ENCODE data around the gene PATJ.

Gene PATJ

DNA sequence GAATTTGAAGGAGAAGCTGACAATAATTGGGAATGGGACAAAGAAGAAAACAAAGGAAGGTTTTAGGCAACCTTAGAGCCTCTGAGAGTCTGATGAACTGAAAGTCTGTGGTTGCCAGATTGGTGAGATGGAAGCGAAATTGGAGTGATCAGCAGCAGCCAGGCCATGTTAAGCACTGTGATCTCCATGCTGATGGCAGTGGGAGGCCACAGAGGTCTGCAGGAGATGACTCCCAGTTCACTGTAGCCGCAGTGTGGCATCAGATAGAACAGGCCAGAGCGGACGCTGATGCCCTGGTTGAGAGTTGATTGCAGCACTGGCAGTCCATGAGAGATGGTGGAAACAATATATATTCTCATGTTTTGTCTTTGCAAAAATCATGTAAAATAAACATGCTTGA lies 314.9 kb downstream of the PATJ start:
- no peak for DNase-seq

DNA sequence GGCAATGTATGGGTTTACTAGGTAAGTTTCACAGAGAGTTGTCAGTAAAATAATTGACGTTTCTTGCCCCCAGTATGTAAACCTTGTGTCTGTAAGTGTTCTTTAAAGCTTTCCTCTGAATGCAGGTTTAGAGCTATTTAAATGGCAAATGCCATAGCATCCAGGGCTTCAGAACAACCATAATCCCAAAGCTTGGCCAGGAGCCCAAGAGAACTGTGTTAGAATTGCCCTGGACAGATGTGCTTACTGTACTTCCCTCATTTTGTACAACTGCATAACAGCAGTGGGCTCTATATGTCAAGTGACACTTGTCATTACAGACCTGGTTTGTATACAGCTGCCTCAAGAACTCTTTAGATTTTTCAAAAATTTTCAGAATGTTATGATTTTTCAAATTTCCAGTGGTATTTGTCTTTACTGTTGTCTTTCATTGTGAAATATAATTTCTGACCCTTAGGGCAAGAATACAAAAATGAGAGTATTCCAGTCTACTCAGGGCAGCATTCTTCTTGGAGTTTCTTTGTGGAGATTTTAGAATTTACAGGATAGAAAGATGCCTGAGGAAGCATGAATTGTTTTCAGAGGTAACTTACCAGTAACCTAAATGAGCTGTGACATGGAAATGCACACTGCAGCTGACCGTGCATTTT lies 315.5 kb downstream of the PATJ start:
- DNase-seq, result no peak

DNA sequence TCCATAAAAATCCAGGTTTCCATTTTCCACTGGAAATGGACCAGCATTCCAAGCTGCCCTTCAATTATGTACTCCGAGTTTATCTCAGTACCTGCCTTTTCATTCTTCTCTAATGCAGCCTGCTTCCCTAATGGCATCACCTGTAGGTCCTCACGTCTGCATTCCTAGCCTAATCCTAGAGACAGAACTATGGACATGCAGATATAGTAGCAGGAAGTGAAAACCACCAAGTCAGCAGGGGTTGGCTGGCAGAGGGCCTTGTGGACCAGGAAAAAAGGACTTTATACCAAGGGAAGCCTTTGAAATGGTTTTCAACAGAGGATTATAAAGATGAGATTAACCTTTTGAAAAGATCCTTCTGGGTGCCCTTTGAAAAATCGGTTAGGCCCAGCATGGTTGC lies 316.7 kb downstream of the PATJ start:
- DNase-seq, result no peak

DNA sequence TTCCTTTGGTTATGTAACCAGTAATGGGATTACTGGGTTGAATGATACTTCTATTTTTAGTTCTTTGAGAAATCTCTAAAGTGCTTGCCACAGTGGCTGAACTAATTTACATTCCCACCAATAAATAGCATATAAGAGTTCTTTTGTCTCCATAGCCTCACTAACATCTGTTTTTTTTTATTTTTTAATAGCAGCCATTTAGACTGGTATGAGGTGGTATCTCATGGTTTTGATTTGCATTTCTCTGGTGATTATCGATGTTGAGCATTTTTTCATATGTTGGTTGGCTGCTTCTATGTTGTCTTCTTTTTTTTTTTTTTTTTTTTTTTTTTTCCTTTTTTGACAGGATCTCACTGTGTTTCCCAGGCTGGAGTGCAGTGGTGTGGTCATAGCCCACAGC lies 319.8 kb downstream of the PATJ start:
- no peak for DNase-seq

DNA sequence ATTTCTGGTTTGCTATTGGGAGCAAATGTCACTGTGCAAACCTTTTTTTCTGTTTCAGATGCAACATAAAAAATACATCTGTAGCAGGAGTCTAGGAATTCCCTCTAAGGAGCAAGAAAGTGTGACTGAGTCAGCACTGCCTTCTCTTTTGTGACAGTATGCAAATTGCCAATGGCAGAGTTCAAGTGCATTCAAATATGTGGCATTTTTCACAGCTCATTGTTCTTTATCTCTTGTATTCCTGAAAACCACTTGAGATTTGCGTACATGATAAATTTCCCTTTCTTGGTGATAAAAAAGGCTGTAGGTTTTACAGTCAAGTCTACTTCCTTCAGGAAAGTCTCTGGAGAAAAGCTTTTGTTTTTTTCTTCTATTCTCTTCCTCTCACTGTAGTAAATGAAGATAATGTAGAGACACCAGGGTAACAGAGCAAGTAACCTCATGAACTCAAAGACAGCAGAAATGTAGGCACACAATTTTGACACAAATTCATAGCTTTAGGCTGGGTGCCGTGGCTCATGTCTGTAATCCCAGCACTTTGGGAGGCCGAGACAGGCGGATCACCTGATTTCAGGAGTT lies 322.6 kb downstream of the PATJ start:
- no peak for DNase-seq

DNA sequence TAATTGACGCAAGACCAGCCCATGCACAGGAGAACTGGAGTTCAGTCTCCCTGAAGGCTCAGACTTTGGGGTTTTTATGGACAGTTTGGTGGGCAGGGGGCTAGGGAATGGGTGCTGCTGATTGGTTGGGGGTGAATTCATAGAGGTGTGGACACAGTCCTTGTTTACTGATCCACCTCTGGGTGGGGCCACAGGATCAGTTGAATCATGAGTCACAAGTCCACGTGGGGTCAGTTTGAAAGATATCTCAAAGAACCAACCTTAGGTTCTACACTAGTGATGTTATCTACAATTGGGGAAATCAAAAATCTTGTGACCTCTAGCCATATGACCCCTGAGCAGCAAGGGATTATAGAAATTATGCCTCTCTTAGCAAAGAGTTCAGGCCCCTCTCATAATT lies 324.4 kb downstream of the PATJ start:
- DNase-seq, result no peak

DNA sequence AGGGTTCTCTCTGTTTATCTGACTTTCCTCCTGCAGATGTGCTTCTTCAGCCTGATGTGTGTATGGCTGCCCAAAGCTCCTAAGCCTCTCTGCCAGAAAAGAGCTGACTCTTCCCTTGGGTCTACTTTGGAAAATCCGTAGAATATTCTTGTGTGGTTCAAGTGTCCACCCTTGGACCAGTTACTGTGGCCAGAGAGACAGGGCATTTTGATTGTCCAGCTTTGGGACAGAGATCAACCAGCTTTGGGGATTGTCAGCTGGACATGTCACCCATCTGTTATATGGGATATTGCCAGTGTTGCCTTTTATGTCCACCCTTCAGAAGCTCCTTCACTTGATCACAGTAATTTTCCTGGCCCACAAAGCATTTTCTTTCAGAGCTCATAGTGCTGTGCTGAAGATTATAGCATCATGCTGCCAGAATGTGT lies 326.1 kb downstream of the PATJ start:
- DNase-seq, result no peak

DNA sequence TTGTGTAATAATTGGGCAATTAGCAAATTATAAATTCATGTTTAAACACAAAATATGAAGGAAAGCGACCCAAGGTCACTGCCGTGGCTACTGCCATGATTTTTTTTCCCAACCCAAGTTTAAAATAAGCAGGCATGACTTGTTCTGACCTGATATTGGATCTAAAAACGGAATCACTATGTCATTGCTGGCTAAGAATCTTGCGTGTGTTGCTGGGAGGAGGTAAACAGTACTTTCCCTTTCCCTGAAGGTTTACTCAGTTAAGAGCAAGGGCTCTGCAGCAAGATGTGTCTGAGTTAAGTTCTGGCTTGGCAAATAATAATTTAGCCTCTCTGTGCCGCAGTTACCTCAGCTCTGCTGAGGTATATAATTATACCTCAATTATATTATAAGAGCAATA lies 326.7 kb downstream of the PATJ start:
- no peak for DNase-seq

DNA sequence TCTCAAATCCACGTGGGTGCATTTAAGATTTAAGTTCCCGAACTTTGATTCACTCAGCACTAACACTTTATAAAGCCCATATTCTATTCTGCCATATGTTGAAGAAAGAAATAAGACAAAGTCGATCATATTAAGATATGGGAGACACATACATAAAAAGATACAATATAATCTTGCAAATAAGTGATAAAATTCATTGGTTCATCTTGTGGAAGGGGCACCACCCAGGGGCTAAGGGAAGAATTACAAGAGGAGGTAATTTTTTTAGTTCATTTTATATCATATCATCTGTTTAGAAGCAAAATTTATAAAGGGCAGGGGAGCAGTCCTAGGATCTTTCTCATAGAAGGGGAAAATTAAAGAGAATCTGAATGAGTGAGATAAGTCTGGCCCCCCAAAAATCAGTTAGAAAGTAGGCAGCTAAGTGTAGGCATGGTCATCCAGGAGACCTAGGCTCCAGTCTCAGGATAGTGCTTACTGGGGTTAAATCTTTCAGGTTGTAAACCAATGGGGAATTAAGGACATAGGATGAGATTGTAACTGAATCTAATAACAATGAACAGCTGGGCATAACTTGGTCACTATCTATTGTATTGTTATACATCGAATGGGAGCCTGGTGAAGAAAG lies 328.2 kb downstream of the PATJ start:
- peak; percentile 17 for DNase-seq

DNA sequence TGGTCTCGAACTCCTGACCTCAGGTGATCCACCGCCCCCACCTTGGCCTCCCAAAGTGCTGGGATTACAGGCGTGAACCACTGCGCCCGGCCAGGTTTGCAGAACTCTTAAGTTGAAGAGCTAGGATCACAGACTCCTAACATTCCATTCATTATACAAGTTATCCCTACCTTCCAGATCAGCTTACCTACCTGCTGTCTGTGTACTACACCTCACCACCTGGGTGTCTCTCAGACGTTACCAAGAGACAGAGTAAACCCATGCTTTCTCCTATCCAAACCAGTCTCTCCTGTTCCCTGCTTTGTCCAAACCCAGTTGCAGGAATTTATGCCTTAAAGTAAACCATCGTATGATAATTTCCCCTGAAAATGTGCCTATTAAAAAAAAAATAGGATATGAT lies 329.4 kb downstream of the PATJ start:
- peak; percentile 47 for DNase-seq

DNA sequence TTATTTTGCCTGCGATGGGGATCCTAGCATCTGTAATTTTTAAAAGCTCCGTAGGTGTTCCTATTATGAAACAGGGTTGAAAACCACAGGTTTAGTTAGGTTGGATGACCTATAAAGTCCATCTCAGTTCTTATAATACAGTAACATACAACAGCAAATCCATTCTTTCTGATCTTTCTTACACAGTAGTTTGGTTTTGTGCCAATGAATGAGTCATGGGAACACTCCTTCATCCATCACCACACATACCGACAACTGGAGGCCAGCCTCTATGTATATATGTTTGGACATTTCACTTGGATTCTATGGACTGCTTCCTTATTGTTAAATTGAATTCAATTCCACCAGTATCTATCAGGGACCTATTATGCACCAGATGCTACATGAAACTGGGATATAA lies 334.0 kb downstream of the PATJ start:
- no peak for DNase-seq

DNA sequence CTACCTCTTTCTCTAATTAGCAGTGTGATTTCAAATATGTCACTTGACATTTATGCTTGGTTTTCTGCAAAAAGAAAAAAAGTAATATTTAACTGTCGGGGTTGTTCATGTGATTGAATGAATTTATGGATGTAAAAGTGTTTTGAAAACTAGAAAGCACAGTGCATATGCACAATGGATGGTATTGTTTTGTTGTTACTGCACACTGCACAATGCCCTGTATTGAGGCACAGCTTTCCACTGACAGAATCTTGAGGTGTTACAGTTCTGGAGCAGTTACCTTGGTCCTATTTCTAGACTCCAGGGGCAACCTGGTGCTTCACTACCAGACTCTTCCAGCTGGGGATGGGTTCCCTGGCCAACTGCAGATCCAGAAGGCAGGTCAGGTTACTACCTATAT lies 335.5 kb downstream of the PATJ start:
- DNase-seq, result no peak

DNA sequence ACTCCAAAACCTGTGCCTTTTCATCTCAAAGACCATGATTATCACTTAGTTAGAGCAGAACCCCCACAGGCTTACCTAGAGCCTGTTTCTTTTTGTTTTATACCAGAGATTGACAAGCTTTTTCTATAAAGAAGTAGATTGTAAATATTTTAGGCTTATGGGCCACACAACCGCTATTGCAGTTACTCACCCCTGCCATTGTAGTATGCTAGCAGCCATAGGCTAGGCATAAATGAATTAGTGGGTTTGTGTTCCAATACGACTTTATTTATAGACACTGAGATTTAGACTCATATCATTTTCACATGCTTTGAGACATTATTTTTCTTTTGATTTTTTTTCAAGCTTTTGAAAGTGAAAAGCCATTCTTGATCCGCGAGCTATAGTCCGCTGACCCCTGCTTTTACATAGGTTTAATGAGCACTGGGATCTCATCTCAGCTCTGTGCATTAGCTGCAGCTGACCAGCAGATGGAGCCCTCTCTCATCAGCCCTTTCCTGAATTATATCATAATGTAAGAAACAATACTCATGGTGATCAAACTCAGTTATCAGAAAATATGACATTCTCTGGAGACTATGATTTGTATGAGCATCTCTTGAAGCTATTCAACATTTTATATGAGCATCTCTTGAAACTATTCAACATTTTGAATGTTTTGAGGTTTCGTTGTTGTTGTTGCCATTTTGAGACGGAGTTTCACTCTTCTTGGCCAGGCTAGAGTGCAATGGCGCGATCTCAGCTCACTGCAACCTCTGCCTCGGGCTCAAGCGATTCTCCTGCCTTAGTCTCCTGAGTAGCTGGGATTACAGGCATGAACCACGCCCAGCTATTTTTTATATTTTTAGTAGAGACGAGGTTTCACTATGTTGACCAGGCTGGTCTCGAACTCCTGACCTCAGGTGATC lies 340.4 kb downstream of the PATJ start:
- DNase-seq, result peak; percentile 61

DNA sequence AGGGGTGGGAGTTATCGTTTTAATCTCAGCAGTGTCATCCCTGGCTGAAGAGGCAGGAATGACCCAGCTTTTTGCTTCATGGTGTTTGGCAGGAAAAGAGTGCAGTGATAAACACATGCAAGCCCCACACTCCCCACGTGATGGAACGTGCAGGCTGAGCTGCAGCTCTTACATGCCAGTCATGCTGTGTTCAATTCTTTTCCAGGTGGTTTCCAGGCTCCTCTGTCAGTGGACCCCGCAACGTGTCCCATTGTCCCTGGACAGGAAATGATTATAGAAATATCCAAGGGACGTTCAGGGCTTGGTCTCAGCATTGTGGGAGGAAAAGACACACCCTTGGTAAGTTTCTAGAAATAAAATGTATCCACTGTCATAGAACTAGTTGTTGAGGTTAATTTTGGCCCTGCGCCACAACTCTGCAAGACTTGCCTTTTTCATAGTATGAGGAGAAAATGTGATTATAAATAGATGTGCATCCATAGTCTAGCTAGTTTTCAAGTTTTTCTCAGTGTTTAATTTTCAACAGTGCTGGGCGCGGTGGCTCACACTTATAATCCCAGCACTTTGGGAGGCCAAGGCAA lies 342.1 kb downstream of the PATJ start:
- no peak for DNase-seq

DNA sequence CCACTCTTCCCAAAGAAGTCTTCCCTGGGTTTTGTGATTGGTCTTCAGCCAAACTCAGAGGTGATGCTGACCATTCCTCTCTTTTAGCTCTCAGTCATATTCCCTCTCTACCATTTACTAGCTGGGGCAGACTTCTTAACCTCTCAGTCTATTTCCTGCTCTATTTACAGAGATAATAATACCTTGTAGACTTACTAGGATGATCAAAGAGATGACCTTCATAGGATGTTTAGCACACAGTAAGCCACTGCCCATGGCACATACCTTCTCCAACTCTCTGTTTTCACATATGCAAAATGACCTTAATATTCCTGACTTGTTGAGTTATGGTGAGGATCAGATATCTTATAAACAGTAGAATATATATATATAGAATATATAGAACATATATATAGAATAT lies 346.2 kb downstream of the PATJ start:
- DNase-seq, result no peak

DNA sequence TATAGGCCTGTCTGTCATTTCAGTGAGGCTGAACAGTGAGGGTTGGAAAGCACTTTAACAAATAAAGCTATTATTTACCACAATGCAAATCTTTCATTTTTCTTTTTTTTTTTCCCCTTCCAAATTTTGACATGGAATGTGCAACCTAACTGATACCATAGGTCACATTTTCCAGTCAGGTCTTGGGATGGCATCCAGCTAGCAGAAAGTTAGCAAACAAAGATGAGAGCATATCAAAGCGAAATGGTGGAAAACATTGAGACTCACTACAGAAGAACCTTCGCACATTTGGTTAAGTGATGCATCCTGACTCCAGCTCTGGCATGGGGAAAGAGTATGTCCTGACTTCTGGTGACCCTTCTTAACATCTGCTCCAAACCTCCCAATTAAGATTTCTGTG lies 347.3 kb downstream of the PATJ start:
- DNase-seq, result no peak

DNA sequence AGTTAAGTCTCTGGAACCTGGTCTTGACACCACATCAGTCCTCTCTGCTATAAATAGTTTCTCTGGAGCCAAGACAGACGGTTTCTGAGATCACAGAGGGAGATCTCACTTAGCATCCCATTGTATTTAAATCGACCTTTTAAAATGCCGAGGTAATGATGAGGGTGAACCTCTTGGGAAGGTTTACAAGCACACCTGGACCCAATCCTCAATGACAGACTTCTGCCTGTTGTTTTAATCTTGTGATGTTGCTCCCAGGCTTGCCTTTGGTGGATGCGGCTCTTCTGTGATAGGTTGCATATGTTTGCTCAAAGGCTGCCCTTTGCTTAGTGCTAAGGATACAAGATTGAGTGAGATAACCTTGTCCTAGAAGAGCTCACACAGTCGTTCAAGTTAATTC lies 347.7 kb downstream of the PATJ start:
- DNase-seq, result no peak

DNA sequence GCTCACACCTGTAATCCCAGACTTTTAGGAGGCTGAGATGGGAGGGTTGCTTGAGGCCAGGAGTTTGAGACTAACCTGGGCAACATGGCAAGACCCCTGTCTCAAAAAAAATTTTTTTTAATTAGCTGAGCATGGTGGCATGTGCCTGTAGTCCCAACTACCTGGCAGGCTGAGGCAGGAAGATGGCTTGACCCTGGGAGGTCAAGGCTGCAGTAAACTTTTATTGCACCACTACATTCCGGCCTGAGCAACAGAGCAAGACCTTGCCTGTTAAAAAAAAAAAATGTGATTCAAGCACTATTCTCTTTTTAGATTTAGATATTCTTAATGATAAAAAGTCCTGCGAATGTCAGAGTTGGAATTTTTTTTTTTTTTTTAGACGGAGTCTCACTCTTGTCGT lies 349.8 kb downstream of the PATJ start:
- DNase-seq, result no peak

DNA sequence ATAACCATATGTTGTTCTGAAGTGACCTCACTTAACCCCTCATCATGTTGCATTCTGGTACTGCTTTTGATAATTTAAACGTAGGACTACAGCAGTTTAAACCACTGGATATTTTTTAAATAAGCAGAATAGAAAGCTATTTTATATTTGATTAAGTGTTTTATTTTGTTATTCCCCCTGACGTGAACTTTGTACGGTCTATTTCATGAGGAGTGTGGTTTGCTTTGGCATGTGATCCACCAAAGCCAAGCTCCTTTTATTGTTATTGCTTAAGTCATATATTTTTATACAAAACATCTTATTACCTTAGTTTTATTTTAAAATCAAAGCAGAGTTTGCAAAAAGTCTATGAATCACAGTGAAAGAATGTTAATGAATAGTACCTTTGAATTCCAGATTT lies 351.0 kb downstream of the PATJ start:
- DNase-seq, result peak; percentile 30

DNA sequence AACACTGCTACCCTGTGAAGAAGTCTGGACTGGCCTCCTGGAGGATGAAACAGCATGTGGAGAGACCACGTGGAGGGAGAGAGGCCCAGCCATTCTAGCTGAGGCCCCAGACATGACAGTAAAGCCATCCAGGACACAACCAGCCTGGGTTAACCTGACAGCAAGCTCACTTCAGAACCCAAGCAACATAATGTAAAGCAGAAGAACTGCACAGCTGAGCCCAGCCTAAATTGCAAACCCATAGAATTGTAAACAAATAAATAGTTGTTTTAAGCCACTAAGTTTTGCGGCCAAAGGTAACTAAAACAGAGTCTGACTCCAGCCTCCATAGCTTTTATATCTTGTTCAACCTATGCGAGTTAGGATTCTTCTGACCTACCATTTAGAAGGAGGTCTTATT lies 355.2 kb downstream of the PATJ start:
- no peak for DNase-seq

DNA sequence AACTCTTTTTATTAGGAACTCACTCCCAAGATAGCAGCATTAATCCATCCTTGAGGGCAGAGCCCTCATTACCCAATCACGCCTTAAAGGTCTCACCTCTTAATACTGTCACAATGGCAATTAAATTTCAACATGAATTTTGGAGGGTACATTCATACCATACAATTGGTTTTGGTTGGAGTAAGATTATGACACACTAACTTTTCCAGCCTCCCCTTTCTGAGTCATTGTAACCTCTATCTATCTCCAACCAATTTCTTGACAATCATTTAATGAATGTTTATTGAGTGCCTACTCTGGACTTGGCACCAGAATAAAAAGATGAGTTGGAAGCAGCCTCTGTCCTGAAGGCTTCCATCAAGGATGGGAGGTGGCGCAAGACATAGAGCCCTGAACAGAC lies 358.2 kb downstream of the PATJ start:
- no peak for DNase-seq

DNA sequence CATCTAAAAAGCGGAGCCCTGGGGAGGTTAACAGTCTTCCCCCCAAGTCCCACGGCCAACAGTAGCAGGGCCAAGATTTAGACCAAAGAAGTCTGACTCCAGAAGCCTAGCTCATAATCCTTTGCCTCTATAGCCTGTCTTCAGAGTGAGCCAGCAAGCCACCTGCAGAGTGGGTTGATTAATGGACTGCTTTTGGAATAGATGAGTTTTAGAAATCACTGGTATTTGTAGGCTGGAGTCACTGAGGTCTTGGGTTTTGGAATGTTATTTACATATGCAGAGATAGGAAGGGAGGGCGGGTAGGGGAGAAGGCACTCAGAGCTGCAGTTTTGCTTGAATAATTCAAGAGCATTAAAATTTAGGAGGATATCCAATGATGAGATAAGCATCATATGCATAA lies 361.6 kb downstream of the PATJ start:
- DNase-seq, result no peak

DNA sequence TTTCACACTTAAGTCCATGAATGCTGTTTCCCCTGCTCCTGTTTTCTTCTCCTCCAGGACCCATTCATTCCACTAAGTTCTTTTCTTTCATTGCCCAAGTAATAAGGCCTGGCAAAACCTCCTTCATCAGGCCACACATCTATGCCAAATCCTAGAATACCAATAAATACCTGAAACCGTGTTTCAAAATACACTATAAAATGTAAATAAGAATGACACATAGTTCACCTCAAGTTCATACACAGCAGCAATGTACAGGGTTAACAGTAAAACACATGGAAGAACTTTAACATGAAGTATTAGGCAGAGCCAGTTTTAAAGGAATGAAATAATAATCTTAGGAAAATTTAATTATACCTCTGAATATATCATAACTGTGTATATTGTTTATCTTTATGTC lies 365.6 kb downstream of the PATJ start:
- no peak for DNase-seq

Measured in NCI-H2171 treated with DMSO at 0.1 percent for 48 hours (cell line).